Activated CD4-positive, alpha-beta T cell treated with anti-CD3 and anti-CD28 coated beads for 4 hours (primary cell): Measurements from ENCODE around the gene CHPF.
A peak's percentile ranks its signal among the peaks of the same experiment; 100 is the strongest.

Experiments
- DNase-seq, 2 donors: peaks; one replicate each; pipeline ENCODE4 v3.0.0-alpha.2; 2020

Gene CHPF

DNA sequence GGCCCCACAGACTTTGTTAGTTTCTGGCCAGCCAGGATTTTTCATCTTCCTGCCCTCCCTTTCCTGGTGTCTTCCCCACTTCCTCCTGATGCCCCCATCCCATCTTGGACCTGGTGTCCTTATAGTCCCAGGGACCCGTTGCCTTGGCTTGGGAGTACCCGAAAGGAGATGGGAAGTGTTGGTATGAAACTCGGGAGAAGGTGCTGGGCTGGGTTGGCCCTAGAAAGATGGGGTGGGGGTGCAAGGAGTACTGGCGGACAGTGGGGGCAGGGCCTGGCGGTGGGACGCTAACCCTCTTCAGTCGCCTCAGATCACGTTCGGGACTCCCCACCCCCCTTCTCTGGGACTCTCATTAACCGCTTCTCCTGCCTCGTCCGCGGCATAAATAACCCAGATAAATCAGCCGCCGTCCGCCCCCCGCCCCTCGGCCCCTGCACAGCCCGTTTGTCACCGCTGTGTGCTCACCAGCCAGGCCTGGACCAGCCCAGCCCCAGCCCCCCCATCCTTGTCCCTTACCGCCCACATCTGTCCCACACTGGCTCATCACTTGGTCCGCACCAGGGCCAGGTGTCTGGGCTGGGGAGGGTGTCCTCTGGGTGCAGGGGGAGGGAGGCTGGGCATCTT, 33.0 kb downstream of the CHPF start:
- no peak for DNase-seq

DNA sequence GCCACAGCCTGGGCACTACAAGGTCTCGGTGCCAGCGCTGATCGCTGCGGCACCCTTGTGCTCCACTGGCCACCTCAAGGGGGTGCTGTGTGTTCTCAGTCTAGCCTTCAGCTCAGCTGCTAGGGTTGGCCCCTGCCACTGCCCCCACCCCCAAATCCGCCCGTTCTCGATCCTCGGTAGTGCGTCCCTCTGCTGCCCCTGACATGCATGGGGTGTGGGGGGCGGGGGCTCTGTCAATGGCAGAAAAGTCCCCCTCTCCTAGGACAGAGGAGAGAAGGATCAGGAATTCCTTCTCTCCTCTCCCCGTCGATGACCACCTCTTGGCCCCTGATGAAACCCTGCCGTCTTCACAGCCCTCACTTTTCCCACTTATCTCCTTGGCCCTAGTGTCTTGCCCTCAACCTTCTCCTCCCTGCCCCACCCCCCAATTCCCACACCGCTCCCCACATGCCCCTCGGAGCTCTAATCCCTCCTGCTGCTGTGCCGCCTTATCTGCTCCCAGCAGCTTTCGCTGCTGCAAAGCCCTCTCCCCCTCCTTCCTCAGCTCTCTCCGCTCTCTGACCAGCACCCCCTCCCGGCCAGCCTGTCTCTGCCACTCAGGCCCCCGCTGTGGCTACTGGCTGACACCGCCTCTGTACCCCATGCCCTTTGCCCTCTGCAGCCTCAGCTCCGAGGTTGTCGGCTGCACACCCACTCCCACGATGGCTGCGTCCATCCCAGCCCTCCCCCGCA, 33.7 kb downstream of the CHPF start:
- DNase-seq, result peak; percentile 35 to 41

DNA sequence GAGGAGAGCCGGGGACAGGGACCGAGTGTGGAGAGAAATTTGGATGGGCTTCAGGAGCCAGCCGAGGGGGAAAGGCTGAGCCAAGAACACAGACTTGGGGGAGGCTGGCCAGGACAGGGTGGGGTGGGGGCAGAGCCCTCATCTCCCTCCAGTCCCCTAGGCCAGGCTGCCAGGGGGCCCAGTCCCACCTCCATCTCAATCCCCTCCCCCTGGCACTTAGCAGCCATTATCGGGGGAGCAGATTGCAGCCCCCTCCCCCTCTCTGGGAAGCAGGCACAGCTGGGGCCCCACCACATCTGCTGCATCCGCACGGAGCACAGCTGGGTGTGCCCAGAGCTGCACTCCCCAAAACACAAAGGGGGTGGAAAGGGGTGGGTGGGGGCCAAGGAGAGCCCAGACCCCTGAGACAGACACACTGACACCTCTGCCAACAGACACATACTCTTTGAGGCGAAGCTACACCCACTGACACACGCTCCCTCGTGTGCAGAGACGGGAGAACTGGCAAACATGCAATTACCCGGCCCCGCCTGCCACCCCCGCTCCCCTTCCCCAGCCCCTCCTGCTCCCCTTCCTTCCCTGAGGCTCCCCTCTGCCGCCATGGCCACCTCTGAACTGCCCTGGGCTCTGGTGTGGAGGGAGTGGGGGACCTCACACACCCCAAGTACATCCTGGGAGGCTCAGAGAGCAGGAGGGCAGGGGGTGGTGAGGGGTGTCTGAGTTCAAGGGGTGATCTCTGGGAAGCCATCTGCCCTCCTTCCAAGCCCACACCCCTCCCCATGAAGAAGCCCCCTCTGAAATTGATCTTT, 34.4 kb downstream of the CHPF start:
- DNase-seq, result no peak

DNA sequence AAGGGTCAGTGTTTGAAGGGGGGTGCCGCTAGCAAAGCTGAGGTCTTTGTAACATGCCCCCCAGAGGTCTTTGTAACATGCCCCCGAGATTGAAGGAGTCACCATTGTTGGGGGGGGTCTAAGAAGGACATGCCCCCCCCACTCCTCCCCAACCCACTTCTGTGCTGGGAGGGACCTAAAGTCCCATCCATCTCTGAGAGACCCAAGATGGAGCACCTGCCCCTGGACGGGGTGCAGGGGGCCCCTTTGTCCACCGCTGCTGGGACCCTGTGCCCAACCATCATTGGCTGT, 35.2 kb downstream of the CHPF start:
- DNase-seq, result no peak

DNA sequence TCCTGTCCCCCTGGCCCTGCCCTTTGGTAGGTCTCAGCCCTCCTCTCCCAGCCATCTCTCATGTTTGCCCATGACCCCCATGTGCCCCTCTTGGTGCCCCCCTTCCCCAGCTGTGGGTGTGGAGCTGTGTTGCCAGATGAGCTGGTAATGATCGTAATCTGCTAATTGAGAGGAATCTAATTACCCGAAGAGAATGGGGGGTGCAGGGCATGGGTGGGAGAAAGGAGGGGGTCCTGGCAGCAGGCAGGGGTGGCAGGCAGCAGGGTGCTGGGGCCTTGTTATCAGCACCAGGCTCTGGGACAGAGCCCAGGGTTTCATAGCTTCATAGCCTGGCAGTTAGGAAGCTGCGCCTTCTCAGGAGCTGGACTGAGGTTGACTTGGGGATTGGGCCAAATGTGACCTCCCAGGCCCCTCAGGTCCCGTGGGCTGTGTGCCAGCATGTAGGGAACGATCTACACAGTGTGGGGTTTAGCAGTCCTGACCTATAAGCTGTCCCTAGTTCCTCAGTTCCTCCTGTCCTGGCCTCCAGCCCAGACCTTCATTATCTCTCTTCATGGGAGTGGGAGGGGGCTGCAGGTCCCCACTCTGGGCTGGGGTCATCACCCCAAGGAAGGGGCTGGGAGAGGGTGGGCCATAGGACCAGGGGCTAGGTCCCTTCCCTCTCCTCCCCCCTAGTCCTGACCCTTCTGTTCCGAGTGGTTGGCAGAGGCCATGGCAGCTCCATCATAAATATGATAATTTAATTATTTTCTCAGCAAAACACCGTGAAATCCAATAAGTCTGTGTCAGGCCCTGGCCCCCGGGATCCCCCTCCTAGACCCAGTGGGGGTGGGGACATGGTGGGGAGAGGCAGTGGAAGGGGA, 35.8 kb downstream of the CHPF start:
- DNase-seq, result no peak

DNA sequence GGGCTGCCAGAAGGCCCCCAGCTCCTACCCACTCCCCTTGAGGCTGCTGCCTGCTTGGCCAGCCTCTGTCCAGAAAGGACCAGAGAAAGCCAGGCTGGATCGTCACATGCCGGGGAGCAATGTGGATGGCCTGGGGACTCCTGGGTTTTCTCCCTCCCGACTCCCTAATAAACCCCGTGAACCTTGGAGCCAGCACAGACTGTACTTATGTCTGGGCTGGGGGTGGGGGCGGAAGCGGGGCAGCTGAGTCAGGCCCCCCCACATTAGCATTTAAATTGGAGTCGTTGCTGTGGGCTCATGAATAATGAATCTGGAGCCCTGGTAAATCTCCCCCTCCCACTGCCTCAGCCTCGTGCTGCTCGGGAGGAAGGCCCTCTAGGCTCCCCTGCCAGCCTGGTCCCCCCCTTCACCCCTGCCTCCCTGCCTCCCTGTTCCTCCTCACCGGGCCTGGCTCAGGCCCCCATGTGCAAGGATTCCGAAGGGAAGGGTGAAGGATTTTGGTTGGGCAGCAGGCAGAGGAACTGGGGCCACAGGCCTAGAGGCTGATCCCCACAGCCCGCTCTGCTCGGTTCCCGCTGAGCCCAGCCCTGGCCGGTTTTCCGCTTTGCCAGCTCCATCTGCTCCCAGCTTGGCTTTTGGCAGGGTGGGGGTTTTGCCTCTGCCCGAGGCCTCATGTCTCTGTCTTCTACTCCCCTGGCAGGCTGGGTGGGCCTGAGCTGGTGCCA, 36.6 kb downstream of the CHPF start:
- DNase-seq, result no peak

DNA sequence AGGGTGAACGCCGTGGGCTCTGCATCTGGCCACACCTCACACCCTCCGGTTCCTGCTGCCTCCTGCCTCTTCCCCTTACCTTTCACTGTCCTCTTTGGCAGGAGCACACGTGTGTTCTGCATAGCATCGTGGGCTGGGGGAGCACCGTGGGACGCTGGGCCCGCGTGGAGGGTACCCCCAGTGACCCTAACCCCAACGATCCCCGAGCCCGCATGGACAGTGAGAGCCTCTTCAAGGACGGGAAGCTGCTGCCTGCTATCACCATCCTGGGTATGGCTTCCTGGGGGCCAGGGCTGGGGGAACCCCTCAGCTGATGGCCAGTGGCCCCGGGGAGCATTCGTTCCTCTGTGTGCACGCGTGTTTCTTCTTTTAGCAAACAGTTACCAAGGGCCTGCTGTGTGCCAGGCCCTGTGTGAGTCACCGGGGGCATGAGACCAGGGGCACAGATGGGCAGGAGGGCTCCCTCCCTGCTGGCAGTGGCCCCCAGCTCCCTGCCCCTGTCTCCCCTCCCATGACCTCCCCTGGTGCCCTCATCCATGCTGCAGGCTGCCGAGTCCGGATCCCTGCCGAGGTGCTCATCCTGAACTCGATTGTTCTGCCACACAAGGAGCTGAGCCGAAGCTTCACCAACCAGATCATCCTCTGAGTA, 37.3 kb downstream of the CHPF start:
- no peak for DNase-seq

DNA sequence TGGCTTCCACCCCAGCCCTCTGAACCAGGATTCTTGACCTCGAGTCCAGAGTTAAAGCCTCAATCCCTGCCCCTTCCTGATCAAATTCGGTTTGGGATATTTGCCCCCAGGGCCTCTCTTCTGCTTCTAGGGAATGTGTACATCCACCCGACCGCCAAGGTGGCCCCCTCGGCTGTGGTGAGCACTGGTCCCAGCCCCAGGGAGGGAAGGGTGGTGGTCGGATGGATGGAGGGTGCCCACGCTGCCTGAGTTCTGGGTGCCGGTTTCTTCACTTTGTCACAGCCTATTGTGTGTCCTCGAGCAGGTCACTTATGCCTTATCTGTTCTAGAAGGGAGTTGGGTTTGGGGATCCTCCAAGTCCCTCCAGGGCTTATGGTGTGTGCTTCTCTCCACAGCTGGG, 38.0 kb downstream of the CHPF start:
- no peak for DNase-seq

DNA sequence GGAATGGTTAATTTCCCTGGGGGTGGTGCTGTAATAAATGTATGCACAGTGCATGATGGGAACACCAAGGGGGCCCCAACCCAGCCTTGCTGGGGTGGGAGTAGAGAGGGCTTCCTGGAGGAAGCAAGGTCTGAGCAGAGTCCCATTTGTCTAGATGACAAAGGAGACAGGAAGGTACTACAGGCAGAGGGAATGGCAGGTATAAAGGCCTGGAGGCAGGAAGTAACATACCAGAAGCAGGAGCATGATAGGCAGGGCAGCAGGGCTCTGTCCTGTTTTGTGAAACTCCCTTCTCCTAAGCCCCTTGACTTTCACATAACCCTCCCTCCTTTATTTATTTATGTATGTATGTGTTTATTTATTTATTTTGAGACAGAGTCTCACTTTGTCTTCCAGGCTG, 41.0 kb downstream of the CHPF start:
- no peak for DNase-seq

DNA sequence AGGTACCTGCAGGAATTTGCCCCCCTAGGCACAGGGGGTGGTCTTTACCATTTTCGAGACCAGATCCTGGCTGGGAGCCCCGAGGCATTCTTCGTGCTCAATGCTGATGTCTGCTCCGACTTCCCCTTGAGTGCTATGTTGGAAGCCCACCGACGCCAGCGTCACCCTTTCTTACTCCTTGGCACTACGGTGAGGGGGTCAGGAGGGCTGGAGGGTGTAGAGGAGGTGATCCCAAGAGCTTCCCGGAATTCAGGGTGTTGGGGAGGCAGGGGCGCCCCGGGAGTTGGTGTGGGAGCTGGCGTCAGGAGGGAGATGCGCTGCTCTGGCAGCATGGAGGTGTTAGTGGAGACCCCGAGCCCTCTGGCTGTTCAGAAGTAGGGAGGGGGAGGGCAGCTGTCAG, 41.8 kb downstream of the CHPF start:
- DNase-seq, result no peak

DNA sequence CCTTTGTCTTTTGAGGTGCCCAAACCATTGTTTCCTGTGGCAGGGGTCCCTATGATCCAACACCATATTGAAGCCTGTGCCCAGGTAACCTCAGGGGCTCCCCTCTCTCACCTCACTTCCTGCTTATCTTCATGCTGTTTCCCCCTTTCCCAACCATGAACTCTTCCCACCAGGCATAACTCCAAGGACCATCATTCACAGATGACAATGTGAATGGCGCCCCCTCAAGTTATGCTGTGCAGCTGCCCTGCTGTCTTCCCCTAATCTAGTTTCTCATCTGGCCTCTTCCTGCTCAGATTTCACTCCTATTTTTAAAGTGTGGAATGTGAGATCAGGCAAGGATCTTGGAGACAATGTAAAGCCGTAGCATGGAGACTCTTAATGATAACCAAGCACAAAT, 43.5 kb downstream of the CHPF start:
- DNase-seq, result no peak

DNA sequence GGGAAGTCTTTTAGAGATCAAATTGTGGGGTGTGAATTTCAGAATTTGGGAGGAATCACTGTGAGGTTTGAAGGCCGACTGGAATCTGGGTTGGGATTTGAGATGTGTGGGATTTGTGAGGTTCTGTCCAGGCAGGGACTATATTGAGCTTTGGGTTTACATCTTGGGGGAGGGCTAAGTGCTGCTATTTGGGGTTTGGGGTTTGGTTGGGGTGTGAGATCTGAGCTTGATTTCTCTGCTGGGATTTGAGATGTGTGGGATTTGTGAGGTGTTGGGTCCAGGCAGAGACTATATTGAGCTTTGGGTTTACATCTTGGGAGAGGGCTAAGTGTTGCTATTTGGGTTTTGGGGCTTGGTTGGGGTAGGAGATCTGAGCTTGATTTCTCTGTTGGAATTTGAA, 44.1 kb downstream of the CHPF start:
- no peak for DNase-seq

DNA sequence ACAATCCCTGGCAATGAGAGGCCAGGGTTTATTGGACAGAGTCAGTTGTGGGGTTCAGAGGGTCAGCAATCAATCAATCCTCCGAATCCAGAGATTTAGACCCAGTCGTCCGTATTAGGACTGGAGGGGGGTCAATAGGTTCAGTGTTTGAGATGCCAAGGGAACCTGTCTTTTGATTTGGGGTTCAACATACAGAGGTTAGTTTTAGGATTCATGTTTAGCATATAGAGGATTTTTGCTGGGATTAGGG, 44.6 kb downstream of the CHPF start:
- no peak for DNase-seq

DNA sequence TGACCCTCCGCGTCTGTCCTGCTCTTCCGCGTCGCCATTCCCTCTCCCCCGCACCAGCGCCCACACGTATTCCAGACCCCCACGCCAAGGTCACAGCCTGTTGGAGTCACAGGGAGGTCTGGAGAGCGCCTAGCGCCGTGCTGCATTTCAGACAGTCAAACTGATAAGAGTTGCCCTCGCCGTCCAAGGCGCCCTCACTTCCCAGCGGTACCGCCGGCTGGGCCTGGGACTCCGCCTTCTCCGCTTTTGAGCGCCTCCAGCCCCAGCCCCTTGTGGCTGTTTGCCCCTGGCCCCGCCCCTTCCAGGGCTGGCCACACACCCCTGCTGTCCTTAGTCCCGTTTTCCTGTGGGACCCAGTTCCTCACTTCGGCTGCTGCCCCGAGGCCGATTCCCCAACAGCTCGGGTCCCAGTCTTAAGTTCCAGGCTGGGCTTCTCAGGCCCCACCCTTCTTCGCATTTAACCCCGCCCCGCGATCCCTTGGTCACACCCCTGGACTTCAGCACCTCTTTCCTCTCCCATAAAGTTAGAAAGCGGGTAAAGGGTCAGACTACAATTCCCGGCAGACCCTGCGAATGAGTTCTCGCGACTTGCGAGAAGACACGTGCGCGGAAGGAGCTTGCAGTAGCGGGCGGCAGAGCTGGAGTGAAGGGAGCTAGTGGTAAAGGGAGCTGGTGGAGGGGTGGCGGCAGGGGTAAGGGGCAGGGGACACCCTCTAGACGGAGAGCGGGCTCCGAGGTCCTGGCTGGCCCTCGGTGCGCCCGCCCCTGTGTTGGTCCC, 45.1 kb downstream of the CHPF start, which contains the start of gene GMPPA:
Gene GMPPA (plus strand): TSS at position 612 of the 778 bp plus-strand sequence. CDS start 1,085 bp downstream, outside the sequence.
- DNase-seq, result peak; percentile 90 to 93

DNA sequence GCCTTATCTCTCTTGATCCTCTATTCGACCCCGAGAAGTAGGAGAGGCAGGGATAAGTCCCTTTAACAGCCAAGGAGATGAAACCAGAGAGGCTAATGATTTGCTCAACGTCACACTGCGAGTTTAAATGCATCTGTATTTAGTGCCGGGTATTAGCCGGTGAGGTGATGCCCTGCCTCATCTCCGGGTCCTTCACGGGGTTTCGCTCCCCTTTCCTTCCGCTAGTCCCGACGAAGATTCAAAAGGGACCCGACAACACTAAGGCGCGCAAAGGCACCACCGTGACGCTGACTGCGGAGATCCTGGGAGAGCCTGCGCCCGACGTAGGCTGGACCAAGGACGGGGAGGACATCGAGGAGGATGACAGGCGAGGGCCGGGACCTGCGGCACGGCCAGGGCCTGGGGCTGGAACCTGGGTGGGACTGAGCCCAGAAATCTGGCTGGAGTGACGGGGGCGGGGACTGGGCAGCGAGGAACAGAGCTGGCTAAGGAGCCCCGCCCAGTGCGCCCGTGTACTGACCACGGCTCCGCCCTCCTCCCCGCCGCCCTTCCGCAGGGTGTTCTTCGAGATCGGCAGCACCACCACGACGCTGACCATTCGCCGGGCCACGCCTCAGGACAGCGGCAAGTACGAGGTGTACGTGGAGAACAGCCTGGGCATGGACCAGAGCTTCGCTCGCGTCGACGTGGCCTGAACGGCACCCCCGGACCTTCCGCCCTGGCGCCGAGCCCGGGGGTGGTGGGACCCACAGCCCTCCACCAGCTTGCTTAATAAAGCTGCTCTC, 45.9 kb downstream of the CHPF start:
- DNase-seq, result no peak

DNA sequence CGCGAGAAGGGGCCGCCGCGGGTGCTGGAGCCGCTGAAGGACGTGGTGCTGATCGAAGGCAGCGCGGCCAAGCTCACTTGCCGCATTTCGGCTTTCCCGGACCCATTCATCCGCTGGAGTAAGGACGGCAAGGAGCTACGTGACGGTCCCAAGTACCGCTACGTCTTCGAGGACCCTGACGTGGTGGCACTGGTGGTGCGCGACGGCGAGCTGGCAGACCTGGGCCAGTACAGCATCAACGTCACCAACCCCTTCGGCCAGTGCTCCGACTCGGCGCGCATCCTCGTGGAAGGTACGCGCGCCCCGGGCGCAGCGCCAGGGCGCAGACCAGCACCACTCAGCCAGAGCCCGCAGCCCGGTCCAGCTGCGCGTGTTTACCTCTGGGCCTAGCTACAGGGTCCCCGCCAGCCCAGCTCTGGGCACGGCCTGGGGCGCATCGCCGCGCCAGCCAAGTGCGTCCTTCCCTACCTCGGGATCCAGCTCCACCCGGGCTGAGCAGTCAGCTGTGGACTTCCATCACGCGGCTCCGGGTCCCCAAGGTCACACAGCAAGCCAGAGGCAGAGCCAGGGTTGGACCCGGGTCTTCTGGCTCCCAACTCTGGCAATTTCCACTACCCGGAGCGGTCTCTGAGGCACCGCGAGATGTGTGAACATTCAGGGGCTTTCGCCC, 46.6 kb downstream of the CHPF start:
- DNase-seq, result no peak

DNA sequence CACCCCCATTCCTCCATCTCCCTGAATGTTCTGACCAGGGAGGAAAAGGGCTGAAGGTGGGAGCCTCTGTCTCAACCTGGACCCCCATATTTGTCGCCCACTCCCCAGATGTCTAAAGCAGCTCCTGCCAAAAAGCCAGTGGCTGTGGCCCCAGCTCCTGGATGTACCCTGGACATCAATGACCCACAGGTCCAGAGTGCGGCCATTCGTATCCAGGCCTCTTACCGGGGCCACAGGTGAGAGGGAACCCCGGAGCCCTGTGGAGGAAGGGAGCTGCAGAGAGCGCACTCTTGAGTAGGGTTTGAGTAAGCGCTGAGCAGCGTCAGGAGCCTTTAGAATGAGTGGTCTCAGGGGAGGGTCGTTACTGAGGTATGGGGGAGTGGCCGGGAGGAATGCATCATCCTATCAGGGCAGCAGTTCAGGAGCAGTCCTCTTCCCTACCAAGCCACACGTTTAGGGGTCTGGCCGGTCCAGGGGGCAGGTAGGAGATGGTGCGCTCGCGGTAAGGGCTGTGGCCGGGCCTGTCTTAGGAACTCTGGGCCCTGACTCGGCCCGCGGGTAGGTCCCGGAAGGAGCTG, 47.3 kb downstream of the CHPF start:
- no peak for DNase-seq

DNA sequence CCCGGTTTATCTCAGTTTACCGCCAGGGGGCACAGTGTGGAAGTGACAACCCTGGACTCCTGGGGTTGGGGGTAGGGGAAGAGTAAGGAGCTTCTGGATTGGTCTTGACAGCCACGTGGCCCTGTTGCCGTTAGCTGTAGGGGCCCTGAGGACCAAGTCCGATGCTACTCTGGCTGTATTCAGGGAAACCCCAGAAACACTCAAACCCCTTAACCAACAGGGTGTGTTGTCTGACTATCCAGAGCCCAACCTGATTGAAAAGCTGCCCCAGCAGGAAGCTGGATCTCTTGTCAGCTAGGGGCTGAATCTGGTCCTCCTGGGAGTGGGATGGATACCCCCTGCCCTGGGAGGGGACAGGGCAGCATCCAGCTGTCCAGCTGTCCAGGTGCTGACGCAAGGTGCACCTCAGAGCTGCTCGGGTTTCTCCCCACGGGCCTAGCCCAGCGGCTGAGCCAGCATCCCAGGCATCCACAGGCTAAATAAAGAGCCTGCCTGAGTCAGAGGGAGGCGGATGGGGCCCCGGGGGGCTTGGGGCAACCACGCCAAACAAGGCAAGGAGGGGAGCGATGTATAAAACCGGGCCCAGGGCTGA, 48.0 kb downstream of the CHPF start:
- peak; percentile 38 to 59 for DNase-seq

DNA sequence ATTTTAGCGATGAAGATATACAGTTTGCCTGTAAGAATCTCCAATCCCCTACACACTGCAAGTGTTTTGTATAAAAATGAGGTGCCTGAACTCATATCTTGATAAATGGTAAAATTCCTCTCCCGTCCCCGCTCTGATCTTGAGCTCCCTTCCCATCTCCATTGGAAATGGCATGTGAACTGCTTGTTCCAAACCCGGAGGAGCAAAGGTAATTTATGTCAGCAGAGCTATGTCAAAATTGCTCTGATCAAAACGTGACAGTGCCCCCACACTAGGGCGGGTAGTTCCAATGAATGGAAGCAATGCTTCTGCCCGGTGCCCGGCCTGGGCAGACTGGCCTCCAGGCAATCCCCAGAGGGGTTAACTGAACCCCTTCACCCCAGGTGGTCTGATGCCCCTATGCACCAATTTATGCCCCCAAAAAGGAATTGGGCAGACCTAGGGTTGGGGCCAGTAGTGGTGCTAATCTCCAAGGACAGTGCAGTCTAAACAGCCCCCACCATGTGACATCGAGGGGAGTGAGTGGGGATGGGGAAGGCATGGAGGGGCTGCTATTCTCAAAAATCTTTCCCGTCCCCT, 48.6 kb downstream of the CHPF start:
- no peak for DNase-seq
